Brain microvascular endothelial cell (primary cell): Measurements from ENCODE around the gene SLC9A2.

ENCODE experiments used
- DNase-seq: peaks from one replicate; pipeline ENCODE4 v3.0.0-alpha.2; 2020
- H3K27ac ChIP-seq: fragments of 250-450 bp; sonication (Bioruptor Pico); 2 replicates; pipeline ENCODE4 v1.5.1; 2020; ENCODE audit warnings: mild to moderate bottlenecking, moderate library complexity
- H3K27me3 ChIP-seq: fragments of 250-450 bp; sonication (Bioruptor Pico); replicated peaks from 2 replicates; pipeline ENCODE4 v1.5.1; 2020; ENCODE audit warnings: mild to moderate bottlenecking
- H3K36me3 ChIP-seq: fragments of 250-450 bp; sonication (Bioruptor Pico); replicated peaks from 2 replicates; pipeline ENCODE4 v1.5.1; 2020; ENCODE audit warnings: mild to moderate bottlenecking
- H3K4me3 ChIP-seq: 2 replicates; pipeline ENCODE4 v1.5.1; 2011; ENCODE audit warnings: low read depth, mild to moderate bottlenecking, control low read depth, low read length, moderate library complexity
- in situ Hi-C: cut with HindIII; loops from 2 replicates; pipeline ENCODE4 v1.10.0; 2017; ENCODE audit warnings: low sequenced_read_pairs, low pct_ligation_motif_present
- TF ChIP-seq, protein P1 (sequence below): IDR thresholded peaks from 2 replicates; pipeline ENCODE4 v1.5.1; 2011; ENCODE audit warnings: low read depth, mild to moderate bottlenecking, moderate library complexity, low read length, control low read depth, inconsistent platforms; ENCODE audit errors: missing control alignments

The SLC9A2 gene

DNA sequence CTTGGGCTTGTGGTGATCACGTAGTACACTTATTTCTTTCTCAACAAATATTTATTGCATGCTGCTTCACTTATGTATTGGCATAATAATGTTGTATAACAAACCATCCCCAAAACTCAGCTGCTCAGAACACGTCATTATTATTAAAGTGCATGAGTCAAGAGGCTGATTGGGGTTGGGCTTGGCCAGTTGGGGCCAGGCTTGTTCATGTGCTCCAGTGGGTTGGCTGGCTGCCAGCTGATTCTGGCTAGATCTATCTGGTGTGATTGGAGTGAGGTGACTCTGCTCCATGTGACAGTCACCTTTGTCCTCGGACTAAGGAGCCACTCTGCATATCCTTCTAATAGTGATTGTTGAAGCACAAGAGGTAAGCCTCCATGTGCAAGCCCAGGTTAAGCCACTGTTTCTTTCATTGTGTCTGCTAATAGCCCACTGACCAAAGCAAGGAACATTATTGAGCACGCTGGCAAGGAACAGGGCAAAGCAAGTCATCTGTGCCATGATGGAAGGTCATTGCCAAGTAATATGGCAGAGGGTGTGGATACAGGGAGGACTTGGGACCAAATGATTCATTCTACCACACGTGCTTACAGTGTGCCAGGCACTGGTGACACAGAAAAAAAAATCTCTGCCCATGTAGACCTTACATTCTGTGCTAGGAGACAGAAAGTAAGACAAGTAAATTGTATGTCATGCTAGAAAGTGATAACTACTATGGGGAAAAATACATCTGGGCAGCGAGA lies 79.2 kb downstream of the SLC9A2 start:
- in situ Hi-C loops: no loop called here
- TF ChIP-seq, protein P1, sequence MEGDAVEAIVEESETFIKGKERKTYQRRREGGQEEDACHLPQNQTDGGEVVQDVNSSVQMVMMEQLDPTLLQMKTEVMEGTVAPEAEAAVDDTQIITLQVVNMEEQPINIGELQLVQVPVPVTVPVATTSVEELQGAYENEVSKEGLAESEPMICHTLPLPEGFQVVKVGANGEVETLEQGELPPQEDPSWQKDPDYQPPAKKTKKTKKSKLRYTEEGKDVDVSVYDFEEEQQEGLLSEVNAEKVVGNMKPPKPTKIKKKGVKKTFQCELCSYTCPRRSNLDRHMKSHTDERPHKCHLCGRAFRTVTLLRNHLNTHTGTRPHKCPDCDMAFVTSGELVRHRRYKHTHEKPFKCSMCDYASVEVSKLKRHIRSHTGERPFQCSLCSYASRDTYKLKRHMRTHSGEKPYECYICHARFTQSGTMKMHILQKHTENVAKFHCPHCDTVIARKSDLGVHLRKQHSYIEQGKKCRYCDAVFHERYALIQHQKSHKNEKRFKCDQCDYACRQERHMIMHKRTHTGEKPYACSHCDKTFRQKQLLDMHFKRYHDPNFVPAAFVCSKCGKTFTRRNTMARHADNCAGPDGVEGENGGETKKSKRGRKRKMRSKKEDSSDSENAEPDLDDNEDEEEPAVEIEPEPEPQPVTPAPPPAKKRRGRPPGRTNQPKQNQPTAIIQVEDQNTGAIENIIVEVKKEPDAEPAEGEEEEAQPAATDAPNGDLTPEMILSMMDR: no peak
- no peak overlapping the region for H3K4me3 ChIP-seq

DNA sequence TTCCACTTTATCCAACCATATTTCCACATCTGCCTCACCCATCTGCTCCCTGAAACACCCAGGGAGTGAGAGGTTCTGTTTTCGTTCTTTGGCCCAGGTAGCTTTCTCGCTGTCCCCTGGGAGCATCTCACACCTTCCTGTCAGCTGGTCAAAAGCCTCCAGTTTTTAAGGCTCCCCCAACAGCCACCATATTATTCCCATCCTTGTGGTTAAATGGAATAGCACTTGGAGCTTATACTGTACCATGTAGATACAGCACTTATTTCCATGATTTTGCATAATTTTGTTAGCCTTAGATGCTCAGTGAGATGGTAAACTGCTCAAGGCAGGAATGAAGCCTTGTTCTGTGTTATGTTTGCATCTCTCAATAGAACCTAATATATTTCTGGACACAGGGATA lies 84.0 kb downstream of the SLC9A2 start:
- Histone ChIP-seq H3K27me3 (no peaks in the 10 kb centered on the region), H3K27ac (no peak overlapping the region), H3K4me3 (no peak overlapping the region), H3K36me3 (no peaks in the 10 kb centered on the region)
- in situ Hi-C loops: no loop called here
- TF ChIP-seq, protein P1: no peak
- DNase-seq: no peak

More for the DNA sequence above, 79.2 kb downstream of the SLC9A2 start:
- Histone ChIP-seq H3K27me3 (no peaks in the 10 kb centered on the region), H3K27ac (no peak overlapping the region), H3K36me3 (no peaks in the 10 kb centered on the region)
- no peak for DNase-seq

DNA sequence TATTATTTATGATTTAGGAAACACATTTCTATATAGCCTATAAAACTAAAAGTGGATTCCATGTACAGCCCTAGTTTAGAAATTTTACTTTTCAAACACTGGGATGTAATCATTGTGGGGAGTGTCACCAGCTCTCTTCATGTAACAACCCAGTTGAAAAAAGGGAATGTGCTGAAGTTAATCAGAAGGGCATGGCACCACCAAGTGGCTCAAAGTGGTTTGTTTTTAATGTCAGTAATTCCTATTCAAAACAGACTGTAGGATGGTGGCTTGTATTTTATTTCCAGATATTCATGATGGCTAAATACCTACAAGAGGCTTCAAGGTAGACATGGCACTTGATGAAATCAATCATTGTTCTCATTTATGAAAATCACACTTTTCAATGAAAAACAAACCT lies 84.4 kb downstream of the SLC9A2 start:
- H3K27me3 ChIP-seq: no peaks in the 10 kb centered on the region
- H3K4me3 ChIP-seq: no peak overlapping the region
- in situ Hi-C loops: no loop called here
- H3K27ac ChIP-seq: no peak overlapping the region
- DNase-seq: no peak
- TF ChIP-seq, protein P1: peak; percentile 54
- H3K36me3 ChIP-seq: no peaks in the 10 kb centered on the region

DNA sequence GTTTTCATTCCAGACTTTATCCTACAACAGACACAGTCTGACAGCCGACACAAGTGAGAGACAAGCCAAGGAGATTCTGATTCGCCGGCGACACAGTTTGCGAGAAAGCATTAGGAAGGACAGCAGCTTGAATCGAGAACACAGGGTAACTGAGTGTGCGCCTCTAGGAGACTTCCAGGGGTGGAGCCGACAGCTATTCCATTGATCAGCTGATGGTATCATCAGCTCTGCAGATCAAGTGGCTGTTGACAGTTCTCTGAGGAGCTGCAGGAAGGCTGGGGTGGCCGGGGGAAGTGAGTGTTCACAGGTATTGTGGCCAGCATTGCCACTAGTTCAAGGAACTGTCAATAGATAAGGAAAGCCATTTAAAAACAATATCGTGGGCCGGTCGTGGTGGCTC lies 85.2 kb downstream of the SLC9A2 start:
- no peak for DNase-seq
- Histone ChIP-seq H3K27me3 (no peaks in the 10 kb centered on the region), H3K4me3 (no peak overlapping the region), H3K27ac (no peak overlapping the region), H3K36me3 (no peaks in the 10 kb centered on the region)
- TF ChIP-seq, protein P1: no peak
- in situ Hi-C loops: no loop called here

DNA sequence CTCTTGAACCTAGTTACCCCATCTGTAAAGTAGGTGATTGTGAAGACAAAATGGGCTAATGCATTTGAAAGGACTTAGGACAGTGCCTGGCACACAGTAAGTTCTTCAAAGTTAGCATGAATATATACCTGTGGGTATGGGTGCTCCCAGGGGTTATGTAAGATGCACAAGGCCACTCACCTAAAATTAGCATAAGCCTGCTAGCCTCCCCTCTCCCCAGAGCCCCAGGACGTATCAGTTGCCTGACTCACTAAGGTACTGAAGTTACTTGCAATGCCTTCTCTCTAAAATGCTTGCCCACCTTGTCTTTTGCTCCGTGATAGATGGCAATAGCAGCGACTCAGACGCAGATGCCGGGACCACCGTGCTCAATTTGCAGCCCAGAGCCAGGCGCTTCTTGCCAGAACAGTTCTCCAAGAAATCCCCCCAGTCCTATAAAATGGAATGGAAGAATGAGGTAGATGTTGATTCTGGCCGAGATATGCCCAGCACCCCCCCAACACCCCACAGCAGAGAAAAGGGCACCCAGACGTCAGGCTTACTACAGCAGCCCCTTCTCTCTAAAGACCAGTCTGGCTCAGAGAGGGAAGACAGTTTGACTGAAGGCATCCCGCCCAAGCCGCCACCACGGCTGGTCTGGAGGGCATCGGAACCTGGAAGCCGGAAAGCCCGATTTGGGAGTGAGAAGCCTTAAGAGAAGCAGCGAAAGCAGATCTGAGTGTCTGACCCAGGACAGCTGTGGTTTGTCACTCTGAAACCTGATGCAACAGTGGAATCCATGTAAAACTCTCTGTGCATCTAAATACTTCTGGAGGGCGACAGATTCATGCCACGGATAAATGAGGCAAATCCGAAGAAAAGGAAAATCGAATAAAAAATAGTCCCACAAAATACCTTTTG lies 88.7 kb downstream of the SLC9A2 start:
- no peaks in the 10 kb centered on the region for H3K27me3 ChIP-seq
- no peak for DNase-seq

More for the DNA sequence above, 88.7 kb downstream of the SLC9A2 start:
- in situ Hi-C loops: no loop called here
- Histone ChIP-seq H3K36me3 (no peaks in the 10 kb centered on the region), H3K4me3 (no peak overlapping the region), H3K27ac (no peak overlapping the region)
- TF ChIP-seq, protein P1: no peak
